ENCODE results near the gene DAAM1. TPM values are rescaled to one million over a fixed set of nuclear protein-coding genes. Genes with fewer than 3 reads are reported as not detected.

DAAM1 gene
- total RNA-seq, 1 experiment from 2014 or later = 43.8 TPM

GRCh38 chr14:59317798-59318505 lies 129.5 kb downstream of the DAAM1 start:
- Histone ChIP-seq H2AFZ (ENCODE audit: low read length) (no peak overlapping the region), H3K4me3 (ENCODE audit: low read length) (no peak overlapping the region), H3K27me3 (ENCODE audit: low read length) (no peaks in the 10 kb centered on the region), H3K9me2 (replicated peaks; ENCODE audit: insufficient read depth, low read length) (no peaks in the 10 kb centered on the region), H3K79me2 (ENCODE audit: low read length) (no peaks in the 10 kb centered on the region), H3K36me3 (ENCODE audit: insufficient read depth, low read length) (no peaks in the 10 kb centered on the region), H3K9ac (ENCODE audit: low read length) (no peak overlapping the region), H4K20me1 (ENCODE audit: insufficient read depth, low read depth, low read length) (no peaks in the 10 kb centered on the region), H3K4me1 (ENCODE audit: low read length) (peaks cover 26% of the 10 kb centered on the region), H3K27ac (ENCODE audit: low read length) (no peak overlapping the region), H3K9me3 (ENCODE audit: low read length) (no peaks in the 10 kb centered on the region), H3K4me2 (ENCODE audit: low read depth, low read length, poor library complexity, severe bottlenecking) (no peak overlapping the region)
- no peak for DNase-seq

DNA sequence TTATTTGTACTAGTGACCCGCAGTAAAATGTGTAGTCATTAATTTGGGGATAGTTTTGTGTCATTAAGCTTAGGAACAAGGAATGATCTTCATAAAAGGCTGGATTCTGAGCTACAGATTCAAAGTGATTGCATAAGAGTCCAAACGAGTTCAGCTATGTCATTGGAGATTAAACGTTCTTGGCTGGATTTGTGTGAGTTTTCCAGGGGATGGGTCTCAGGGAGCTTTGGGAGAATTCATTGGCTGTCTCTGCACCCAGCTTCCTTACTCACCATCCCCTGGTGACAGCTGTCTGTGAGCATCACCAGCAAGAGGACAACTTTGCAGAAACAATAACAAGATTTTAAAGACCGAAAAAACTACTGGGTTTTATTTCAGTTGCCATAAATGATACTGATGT lies 130.4 kb downstream of the DAAM1 start:
- H4K20me1 ChIP-seq (ENCODE audit: insufficient read depth, low read depth, low read length) = no peaks in the 10 kb centered on the region
- peaks cover 26% of the 10 kb centered on the region for H3K4me1 ChIP-seq (ENCODE audit: low read length)
- no peaks in the 10 kb centered on the region for H3K79me2 ChIP-seq (ENCODE audit: low read length)
- H3K4me3 ChIP-seq (ENCODE audit: low read length) = no peak overlapping the region
- no peaks in the 10 kb centered on the region for H3K27me3 ChIP-seq (ENCODE audit: low read length)
- H3K27ac ChIP-seq (ENCODE audit: low read length) = no peak overlapping the region
- H3K9me3 ChIP-seq (ENCODE audit: low read length) = no peaks in the 10 kb centered on the region
- no peak for DNase-seq
- no peak overlapping the region for H3K4me2 ChIP-seq (ENCODE audit: low read depth, low read length, poor library complexity, severe bottlenecking)
- no peaks in the 10 kb centered on the region for H3K9me2 ChIP-seq (replicated peaks; ENCODE audit: insufficient read depth, low read length)
- no peak overlapping the region for H3K9ac ChIP-seq (ENCODE audit: low read length)
- H2AFZ ChIP-seq (ENCODE audit: low read length) = no peak overlapping the region
- H3K36me3 ChIP-seq (ENCODE audit: insufficient read depth, low read length) = no peaks in the 10 kb centered on the region

DNA sequence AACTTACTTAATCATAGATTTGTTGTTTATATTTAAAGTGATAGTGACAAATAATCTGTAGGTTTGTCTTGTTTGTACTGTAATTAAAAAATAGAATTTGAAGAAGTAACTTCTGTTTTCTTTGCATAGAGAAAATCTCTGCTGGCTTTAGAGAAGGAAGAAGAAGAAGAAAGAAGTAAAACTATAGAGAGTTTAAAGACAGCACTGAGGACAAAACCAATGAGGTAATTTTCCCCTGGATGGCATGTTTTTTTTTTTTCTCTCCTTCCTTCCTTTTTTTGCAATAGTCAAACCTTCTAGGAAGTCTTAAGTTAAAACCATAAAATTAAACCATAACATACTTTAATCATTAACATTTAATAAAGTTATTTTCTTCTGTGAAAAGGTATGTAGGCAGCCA lies 131.9 kb downstream of the DAAM1 start:
- no peaks in the 10 kb centered on the region for H3K36me3 ChIP-seq (ENCODE audit: insufficient read depth, low read length)
- no peaks in the 10 kb centered on the region for H3K9me2 ChIP-seq (replicated peaks; ENCODE audit: insufficient read depth, low read length)
- no peak overlapping the region for H2AFZ ChIP-seq (ENCODE audit: low read length)
- DNase-seq = no peak
- H3K9ac ChIP-seq (ENCODE audit: low read length) = no peak overlapping the region
- no peaks in the 10 kb centered on the region for H3K27me3 ChIP-seq (ENCODE audit: low read length)
- no peak overlapping the region for H3K4me2 ChIP-seq (ENCODE audit: low read depth, low read length, poor library complexity, severe bottlenecking)
- H3K4me3 ChIP-seq (ENCODE audit: low read length) = no peak overlapping the region
- no peak overlapping the region for H3K27ac ChIP-seq (ENCODE audit: low read length)
- no peaks in the 10 kb centered on the region for H3K79me2 ChIP-seq (ENCODE audit: low read length)
- no peaks in the 10 kb centered on the region for H4K20me1 ChIP-seq (ENCODE audit: insufficient read depth, low read depth, low read length)
- H3K4me1 ChIP-seq (ENCODE audit: low read length) = peaks cover 26% of the 10 kb centered on the region
- H3K9me3 ChIP-seq (ENCODE audit: low read length) = no peaks in the 10 kb centered on the region

- H3K4me2 ChIP-seq (ENCODE audit: low read depth, low read length, poor library complexity, severe bottlenecking) = peak overlapping the region; percentile 3
- no peak for DNase-seq
- no peaks in the 10 kb centered on the region for H4K20me1 ChIP-seq (ENCODE audit: insufficient read depth, low read depth, low read length)
Observed at GRCh38 chr14:59320763-59321625, 132.5 kb downstream of the DAAM1 start.

GRCh38 chr14:59321626-59321949 lies 133.1 kb downstream of the DAAM1 start:
- Histone ChIP-seq H3K9me2 (replicated peaks; ENCODE audit: insufficient read depth, low read length) (no peaks in the 10 kb centered on the region), H3K27ac (ENCODE audit: low read length) (no peak overlapping the region), H3K36me3 (ENCODE audit: insufficient read depth, low read length) (no peaks in the 10 kb centered on the region), H4K20me1 (ENCODE audit: insufficient read depth, low read depth, low read length) (no peaks in the 10 kb centered on the region), H3K4me1 (ENCODE audit: low read length) (peaks cover 16% of the 10 kb centered on the region), H3K79me2 (ENCODE audit: low read length) (no peaks in the 10 kb centered on the region), H3K4me3 (ENCODE audit: low read length) (no peak overlapping the region), H3K27me3 (ENCODE audit: low read length) (no peaks in the 10 kb centered on the region), H3K9ac (ENCODE audit: low read length) (no peak overlapping the region), H2AFZ (ENCODE audit: low read length) (no peak overlapping the region), H3K4me2 (ENCODE audit: low read depth, low read length, poor library complexity, severe bottlenecking) (peak overlapping the region; percentile 3), H3K9me3 (ENCODE audit: low read length) (no peaks in the 10 kb centered on the region)
- DNase-seq = no peak

More at GRCh38 chr14:59320763-59321625, 132.5 kb downstream of the DAAM1 start:
- H3K4me1 ChIP-seq (ENCODE audit: low read length) = peaks cover 22% of the 10 kb centered on the region
- no peaks in the 10 kb centered on the region for H3K27me3 ChIP-seq (ENCODE audit: low read length)
- no peak overlapping the region for H2AFZ ChIP-seq (ENCODE audit: low read length)
- no peaks in the 10 kb centered on the region for H3K9me3 ChIP-seq (ENCODE audit: low read length)
- no peaks in the 10 kb centered on the region for H3K79me2 ChIP-seq (ENCODE audit: low read length)
- H3K9me2 ChIP-seq (replicated peaks; ENCODE audit: insufficient read depth, low read length) = no peaks in the 10 kb centered on the region
- no peaks in the 10 kb centered on the region for H3K36me3 ChIP-seq (ENCODE audit: insufficient read depth, low read length)
- no peak overlapping the region for H3K9ac ChIP-seq (ENCODE audit: low read length)
- H3K4me3 ChIP-seq (ENCODE audit: low read length) = no peak overlapping the region
- no peak overlapping the region for H3K27ac ChIP-seq (ENCODE audit: low read length)

- Histone ChIP-seq H3K9ac (ENCODE audit: low read length) (no peak overlapping the region), H3K4me1 (ENCODE audit: low read length) (peaks cover 13% of the 10 kb centered on the region), H3K9me3 (ENCODE audit: low read length) (no peaks in the 10 kb centered on the region), H3K4me3 (ENCODE audit: low read length) (no peak overlapping the region), H3K36me3 (ENCODE audit: insufficient read depth, low read length) (no peaks in the 10 kb centered on the region), H3K79me2 (ENCODE audit: low read length) (no peaks in the 10 kb centered on the region), H2AFZ (ENCODE audit: low read length) (no peak overlapping the region), H4K20me1 (ENCODE audit: insufficient read depth, low read depth, low read length) (no peaks in the 10 kb centered on the region), H3K4me2 (ENCODE audit: low read depth, low read length, poor library complexity, severe bottlenecking) (no peak overlapping the region), H3K9me2 (replicated peaks; ENCODE audit: insufficient read depth, low read length) (no peaks in the 10 kb centered on the region), H3K27me3 (ENCODE audit: low read length) (no peaks in the 10 kb centered on the region), H3K27ac (ENCODE audit: low read length) (no peak overlapping the region)
- no peak for DNase-seq
Observed at GRCh38 chr14:59325906-59326305, 137.4 kb downstream of the DAAM1 start.

- Histone ChIP-seq H3K27me3 (ENCODE audit: low read length) (no peaks in the 10 kb centered on the region), H3K4me1 (ENCODE audit: low read length) (peaks cover 4% of the 10 kb centered on the region; the same call in 1 of the 2 replicates), H3K27ac (ENCODE audit: low read length) (no peak overlapping the region), H3K4me2 (ENCODE audit: low read depth, low read length, poor library complexity, severe bottlenecking) (no peak overlapping the region), H4K20me1 (ENCODE audit: insufficient read depth, low read depth, low read length) (no peaks in the 10 kb centered on the region), H3K4me3 (ENCODE audit: low read length) (no peak overlapping the region), H3K9ac (ENCODE audit: low read length) (no peak overlapping the region), H2AFZ (ENCODE audit: low read length) (no peak overlapping the region), H3K9me2 (replicated peaks; ENCODE audit: insufficient read depth, low read length) (no peaks in the 10 kb centered on the region), H3K36me3 (ENCODE audit: insufficient read depth, low read length) (no peaks in the 10 kb centered on the region), H3K9me3 (ENCODE audit: low read length) (no peaks in the 10 kb centered on the region), H3K79me2 (ENCODE audit: low read length) (no peaks in the 10 kb centered on the region)
- no peak for DNase-seq
Observed at GRCh38 chr14:59328454-59328853, 140.0 kb downstream of the DAAM1 start.

DNA sequence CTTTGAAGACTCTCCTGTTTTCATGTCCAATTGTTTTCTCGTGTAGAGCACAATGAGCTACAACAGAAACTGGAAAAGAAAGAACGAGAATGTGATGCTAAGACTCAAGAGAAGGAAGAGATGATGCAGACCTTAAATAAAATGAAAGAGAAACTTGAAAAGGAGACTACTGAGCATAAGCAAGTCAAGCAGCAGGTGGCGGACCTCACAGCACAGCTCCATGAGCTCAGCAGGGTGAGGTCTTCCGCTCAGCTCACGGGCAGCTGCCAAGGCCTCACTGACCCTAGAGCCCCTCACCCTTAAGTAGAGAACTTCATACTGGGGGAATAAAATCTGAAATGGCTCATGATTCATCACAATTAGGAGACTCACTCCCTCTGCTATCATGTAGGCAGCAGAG lies 142.0 kb downstream of the DAAM1 start:
- H3K4me1 ChIP-seq (ENCODE audit: low read length) = peaks cover 4% of the 10 kb centered on the region; the same call in 1 of the 2 replicates
- no peaks in the 10 kb centered on the region for H3K36me3 ChIP-seq (ENCODE audit: insufficient read depth, low read length)
- no peaks in the 10 kb centered on the region for H3K79me2 ChIP-seq (ENCODE audit: low read length)
- H3K27ac ChIP-seq (ENCODE audit: low read length) = no peak overlapping the region
- H3K4me2 ChIP-seq (ENCODE audit: low read depth, low read length, poor library complexity, severe bottlenecking) = no peak overlapping the region
- DNase-seq = no peak
- H2AFZ ChIP-seq (ENCODE audit: low read length) = no peak overlapping the region
- no peak overlapping the region for H3K9ac ChIP-seq (ENCODE audit: low read length)
- H3K27me3 ChIP-seq (ENCODE audit: low read length) = no peaks in the 10 kb centered on the region
- H3K4me3 ChIP-seq (ENCODE audit: low read length) = no peak overlapping the region
- no peaks in the 10 kb centered on the region for H4K20me1 ChIP-seq (ENCODE audit: insufficient read depth, low read depth, low read length)
- H3K9me3 ChIP-seq (ENCODE audit: low read length) = no peaks in the 10 kb centered on the region
- H3K9me2 ChIP-seq (replicated peaks; ENCODE audit: insufficient read depth, low read length) = no peaks in the 10 kb centered on the region
